Stimulated activated CD8-positive, alpha-beta memory T cell treated with anti-CD3 and anti-CD28 coated beads, Interleukin-12 subunit alpha, Interleukin-12 subunit beta, amount 100 ng/mL, for 24 hours (primary cell): ENCODE data around the gene MDM2.
"Not testable (repeated sequence)": the region's sequence is repeated elsewhere in the genome, so short reads cannot be mapped to it uniquely, and the experiment has no call there.

Experiments used
- DNase-seq: peaks from one replicate; pipeline ENCODE4 v3.0.0-alpha.2; 2020; ENCODE audit errors: extremely low read depth

MDM2 gene

DNA sequence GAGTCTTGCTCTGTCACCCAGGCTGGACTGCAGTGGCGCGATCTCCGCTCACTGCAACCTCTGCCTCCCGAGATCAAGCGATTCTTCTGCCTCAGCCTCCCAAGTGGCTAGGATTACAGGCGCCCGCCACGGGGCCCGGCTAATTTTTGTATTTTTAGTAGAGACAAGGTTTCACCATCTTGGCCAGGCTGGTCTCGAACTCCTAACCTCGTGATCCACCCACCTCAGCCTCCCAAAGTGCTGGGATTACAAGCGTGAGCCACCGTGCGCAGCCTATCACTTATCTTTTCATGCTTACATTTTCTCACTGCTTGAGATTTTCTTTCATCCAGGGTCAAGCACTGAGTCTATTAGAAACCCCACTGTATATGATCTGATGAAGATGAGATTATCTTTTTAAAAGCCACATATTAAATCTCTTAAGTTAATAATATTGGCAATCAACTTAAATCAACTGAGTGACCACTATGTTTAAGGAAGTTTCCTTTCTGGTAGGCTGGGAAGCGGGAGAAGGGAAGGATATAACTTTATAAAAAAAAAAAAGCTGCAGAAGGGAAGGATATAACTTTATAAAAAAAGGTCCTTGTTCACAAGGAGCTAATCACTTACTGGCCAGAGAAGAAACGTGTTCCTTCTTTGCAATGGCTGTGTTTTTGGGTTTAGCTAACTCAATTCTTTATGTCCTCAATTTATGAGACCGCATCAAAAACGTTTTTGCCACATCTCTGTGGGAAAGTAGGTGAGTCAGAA is 1.3 kb upstream of the MDM2 start:
- no peak for DNase-seq

DNA sequence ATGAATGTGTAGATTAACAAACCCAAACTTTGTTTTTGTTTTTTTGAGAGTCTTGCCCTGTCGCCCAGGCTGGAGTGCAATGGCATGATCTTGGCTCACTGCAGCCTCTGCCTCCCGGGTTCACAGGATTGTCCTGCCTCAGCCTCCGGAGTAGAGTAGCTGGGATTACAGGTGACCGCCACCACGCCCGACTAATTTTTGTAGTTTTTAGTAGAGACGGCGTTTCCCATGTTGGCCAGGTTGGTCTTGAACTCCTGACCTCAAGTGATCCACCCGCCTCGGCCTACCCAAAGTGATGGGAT is 752 bp upstream of the MDM2 start:
- not testable (repeated sequence) for DNase-seq

DNA sequence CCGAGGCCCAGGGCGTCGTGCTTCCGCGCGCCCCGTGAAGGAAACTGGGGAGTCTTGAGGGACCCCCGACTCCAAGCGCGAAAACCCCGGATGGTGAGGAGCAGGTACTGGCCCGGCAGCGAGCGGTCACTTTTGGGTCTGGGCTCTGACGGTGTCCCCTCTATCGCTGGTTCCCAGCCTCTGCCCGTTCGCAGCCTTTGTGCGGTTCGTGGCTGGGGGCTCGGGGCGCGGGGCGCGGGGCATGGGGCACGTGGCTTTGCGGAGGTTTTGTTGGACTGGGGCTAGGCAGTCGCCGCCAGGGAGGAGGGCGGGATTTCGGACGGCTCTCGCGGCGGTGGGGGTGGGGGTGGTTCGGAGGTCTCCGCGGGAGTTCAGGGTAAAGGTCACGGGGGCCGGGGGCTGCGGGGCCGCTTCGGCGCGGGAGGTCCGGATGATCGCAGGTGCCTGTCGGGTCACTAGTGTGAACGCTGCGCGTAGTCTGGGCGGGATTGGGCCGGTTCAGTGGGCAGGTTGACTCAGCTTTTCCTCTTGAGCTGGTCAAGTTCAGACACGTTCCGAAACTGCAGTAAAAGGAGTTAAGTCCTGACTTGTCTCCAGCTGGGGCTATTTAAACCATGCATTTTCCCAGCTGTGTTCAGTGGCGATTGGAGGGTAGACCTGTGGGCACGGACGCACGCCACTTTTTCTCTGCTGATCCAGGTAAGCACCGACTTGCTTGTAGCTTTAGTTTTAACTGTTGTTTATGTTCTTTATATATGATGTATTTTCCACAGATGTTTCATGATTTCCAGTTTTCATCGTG is 612 bp downstream of the MDM2 start:
- no peak for DNase-seq

DNA sequence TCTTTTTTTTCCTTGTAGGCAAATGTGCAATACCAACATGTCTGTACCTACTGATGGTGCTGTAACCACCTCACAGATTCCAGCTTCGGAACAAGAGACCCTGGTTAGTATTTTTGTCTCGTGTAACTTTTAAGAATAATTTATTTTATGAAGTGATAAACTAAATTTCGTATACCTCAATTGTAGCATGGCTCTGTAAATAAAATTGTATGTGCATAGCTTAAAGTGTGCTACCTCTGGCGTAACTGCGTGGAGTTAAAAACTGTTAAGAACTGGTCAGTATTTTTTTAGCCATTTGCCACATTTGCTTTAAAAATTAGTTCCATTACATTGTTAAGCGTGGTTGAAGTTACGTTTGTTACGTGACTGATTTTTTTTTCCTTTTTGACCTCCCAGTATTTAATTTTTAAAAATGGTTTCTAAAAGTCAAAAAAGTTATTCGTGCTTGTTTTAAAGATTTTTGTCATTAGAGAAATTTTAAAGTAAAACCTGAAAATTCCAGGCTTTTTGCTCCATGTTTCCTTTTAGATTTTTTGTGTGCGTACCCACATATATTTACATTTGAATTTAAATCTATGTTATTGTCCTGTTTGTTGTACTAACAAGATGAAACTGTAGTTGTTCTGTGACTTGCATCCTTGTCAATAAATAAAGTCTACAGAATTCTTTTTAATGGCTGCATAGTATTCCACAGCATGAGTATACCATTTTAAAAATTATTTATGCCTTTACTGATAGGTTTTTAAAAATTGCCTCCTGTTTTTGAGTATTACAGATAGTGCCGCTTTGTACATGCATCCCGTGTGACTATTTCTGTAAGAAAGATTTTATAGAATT is 1.4 kb downstream of the MDM2 start:
- no peak for DNase-seq

DNA sequence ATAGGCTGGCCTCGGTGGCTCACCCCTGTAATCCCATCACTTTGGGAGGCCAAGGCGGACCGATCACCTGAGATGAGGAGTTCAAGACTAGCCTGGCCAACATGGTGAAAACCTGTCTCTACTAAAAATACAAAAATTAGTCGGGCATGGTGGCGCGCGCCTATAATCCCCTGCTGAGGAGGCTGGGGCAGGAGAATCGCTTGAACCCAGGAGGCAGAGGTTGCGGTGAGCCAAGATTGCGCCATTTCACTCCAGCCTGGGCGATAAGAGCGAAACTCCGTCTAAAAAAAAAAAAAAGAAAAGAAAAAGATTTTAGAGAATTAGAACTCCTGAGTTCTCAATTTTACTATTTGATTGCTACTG is 2.0 kb downstream of the MDM2 start:
- DNase-seq = not testable (repeated sequence)

DNA sequence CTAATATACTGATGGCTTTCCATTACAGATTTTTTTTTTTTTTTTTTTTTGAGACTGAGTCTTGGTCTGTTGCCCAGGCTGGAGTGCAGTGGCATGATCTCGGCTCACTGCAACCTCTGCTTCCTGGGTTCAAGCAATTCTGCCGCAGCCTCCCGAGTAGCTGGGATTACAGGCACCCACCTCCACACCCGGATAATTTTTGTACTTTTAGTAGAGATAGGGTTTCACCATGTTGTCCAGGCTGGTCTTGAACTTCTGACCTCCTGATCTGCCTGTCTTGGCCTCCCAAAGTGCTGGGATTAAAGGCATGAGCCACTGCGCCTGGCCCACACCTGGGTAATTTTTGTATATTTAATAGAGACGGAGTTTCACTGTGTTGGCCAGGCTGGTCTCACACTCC is 3.6 kb downstream of the MDM2 start:
- DNase-seq = not testable (repeated sequence)

DNA sequence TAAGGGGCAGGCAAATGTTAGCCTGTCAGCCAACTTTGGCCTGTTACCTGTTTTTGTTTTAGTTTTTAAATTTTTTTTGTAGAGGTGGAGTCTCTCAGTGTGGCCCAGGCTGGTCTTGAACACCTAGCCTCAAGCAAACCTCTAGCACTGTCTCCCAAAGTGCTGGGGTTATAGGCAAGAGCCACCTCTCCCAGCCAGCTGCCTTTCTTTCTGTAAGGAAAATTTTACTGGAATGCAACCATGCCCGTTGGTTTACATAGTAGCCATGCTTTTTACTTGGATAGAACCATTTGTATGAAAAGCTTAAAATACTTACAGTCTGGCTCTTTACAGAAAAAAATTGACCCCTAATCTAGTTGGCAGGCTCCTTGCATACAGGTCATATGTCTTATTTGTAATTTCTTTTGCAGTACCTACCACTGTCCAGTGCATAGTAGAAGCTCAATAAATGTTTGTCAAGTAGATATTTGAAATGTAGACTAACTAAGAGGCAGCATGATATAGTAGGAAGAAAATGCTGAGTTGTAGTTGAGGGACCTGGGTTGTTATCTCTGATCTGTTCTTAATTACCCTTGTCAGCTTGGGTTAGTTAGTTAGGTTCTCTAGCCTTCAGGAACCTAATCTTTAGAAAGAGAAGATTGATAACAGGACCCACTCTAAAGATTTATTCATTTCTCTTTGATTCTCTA is 4.7 kb downstream of the MDM2 start:
- no peak for DNase-seq

DNA sequence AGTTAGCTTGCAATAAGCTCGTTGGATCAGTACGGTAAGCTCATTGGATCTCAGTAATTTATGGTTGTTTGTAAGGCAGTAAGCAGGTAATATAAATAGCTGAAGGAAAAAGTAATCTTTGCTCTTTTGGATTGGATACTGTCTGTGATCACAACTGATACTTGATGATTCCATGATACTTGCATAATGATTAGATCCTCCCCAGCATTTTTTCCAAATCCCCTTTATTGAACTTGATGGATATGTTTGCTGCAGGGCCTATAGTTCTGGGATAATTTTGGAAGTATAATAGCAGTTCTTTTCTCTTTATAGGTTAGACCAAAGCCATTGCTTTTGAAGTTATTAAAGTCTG is 5.2 kb downstream of the MDM2 start:
- no peak for DNase-seq

DNA sequence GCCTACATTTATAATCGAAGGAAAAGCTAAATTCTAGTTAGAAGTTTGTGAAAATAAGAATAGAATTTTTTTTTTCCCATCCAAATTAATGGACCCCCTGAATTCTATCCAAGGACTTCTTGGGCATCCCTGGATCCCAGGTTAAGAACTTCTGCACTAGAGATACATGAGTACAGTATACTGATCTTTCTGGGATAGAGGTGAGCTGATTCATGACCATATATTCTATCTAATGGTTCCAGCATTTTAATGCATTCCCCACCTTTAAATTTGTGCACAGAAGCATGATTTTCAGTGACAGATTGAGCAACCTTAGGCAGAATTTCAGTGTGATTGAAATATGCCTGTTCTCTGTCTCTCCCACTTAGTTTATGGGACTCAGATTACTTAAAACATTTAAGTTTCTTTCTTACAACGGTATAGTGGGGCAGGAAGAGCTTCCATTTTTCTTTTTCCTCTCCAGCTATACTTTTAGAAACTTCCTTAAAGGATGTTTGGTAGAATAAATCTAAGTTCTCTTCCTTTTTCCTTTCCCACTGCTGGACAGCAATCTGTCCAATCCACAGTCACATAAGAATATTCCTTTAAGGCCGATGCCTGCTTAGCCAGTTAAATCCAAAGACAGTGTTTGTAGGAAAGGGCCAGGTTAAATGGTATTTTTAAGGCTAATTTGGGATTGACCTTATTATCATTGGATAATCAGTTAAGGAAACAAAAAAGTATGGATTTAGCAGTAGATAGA is 6.7 kb downstream of the MDM2 start:
- DNase-seq = no peak

DNA sequence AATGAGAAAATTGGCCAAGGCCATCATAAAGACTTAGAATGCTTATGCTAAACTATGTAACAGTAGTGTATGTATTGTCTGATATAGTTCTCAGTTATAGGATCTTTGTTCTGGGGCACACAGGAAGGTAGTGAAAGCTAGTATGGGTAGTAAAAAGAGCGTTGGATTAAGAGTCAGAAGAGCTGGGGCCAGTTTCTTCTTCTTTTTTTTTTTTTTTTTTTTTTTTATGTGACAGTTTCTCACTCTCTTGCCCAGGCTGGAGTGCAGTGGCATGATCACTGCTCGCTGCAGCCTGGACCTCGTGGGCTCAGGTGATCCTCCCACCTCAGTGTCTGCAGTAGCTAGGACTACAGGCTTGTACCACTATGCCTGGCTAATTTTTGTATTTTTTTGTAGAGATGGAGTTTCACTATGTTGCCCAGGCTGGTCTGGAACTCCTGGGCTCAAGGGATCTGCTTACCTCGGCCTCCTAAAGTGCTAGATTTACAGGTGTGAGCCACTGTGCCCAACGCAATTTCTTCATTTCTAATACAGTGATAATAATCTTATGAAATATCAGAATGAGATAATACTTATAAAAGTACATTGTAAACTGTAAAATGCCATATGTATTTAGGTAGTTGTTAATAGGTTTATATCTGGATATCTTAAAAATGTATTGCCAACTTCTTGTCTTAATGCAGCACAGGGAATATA is 7.4 kb downstream of the MDM2 start:
- DNase-seq = no peak

DNA sequence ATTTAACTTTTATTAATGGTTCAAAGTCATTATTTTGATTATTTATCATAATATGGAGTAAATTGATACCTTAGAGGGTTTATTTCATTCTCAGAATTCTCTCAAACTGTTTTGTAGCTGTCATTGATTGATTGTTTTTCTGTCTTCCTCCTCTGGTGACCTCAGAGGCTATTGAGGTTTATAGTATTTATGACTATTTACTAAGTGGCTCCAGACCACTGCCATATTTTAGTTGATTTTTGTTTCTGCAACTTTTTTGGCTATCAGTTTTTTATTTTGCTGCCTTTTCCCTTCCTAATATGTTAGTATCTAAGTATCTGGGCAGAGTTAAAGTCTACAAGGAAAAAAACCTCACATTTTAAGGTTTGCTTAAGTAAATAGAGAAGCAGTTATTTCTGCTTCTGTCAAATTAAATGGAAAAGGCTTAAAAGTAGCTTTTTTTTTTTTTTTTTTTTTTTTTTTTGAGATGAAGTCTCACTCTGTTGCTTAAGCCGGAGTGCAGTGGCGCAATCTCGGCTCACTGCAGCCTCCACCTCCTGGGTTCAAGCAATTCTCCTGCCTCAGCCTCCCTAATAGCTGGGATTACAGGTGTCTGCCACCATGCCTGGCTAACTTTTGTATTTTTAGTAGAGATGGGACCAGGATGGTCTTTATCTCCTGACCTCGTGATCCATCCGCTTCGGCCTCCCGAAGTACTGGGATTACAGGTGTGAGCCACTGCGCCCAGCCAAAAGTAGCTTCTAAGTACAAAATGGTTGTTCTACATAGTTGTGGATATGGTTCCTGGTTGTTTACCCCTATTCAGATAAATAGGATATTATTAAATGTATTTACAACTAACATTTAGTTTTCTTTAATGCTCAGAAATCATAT is 8.2 kb downstream of the MDM2 start:
- DNase-seq = no peak

DNA sequence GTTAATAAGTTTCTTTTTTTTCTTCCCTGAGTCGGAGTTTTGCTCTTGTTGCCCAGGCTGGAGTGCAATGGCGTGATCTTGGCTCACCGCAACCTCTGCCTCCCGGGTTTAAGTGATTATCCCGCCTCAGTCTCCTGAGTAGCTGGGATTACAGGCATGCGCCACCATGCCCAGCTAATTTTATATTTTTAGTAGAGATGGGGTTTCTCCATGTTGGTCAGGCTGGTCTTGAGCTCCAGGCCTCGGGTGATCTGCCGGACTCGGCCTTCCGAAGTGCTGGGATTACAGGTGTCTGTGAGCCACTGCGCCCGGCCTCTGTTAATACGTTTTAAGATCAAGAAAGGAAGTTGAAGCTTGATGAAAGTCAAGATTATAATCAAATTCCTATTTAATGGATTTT is 11.5 kb downstream of the MDM2 start:
- not testable (repeated sequence) for DNase-seq

DNA sequence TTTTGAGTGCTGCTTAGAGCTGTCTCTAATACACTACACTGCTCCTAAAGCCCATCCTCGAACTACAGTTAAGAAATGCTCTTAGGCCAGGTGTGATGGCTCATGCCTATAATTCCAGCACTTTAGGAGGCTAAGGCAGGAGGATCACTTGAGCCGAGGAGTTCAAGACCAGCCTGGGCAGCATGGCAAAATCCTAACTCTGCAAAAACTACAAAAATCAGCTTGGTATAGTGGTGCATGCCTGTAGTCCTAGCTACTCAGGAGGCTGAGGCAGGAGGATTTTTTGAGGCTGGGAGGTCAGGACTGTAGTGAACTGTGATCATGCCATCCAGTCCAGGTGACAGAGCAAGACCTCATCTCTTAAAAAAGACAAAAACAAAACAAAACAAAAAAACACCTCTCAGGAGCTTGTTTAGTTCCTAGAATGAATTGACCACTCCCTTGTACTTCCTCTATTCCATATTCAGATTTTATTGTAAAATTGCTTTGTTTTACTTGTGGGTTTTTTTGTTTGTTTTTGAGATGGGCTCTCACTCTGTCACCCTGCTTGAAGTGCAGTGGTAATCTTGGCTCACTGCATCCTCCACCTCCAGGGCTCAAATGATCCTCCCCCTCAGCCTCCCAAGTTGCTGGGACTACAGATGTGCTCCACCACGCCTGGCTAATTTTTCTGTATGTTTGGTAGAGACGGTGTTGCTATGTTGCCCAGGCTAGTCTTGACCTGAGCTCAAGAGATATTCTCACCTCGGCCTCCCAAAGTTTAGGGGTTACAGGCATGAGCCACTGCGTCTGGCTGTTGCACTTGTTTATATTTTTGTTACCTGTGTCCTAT is 13.6 kb downstream of the MDM2 start:
- no peak for DNase-seq

DNA sequence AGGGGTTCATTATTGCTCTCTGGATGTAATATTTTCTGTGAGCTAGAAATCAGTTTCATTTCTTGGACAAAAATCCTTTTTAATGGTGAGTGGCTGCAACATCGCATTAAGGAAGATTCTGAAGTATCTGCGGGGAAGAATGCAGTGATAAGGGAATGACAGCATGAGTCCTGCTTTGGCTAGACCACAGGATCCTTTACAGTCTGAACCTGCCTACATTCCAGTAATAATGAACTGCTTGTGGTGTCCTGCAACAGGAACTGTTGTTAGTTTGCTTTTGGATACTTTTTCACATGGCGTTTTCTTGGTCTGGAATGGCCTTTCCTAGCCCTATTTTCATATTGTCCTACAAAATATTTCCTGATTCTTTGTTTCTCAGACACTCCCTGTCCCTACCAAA is 15.7 kb downstream of the MDM2 start:
- no peak for DNase-seq

DNA sequence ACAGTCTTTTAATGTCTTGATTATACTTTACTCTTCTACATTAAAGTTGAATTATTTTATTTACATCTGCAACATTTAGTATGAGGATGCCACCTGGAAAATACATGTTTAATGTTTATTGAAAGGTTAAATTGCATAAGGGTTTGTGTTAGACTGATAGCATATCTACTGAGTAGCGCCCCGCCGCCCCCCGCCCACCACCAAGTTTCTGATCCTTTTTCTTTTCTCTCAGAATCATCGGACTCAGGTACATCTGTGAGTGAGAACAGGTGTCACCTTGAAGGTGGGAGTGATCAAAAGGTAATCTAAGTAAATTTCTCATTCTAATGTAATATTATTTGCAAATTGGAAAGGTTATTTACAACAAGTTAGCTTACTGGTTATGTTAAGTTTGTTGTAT is 16.2 kb downstream of the MDM2 start:
- DNase-seq = no peak

DNA sequence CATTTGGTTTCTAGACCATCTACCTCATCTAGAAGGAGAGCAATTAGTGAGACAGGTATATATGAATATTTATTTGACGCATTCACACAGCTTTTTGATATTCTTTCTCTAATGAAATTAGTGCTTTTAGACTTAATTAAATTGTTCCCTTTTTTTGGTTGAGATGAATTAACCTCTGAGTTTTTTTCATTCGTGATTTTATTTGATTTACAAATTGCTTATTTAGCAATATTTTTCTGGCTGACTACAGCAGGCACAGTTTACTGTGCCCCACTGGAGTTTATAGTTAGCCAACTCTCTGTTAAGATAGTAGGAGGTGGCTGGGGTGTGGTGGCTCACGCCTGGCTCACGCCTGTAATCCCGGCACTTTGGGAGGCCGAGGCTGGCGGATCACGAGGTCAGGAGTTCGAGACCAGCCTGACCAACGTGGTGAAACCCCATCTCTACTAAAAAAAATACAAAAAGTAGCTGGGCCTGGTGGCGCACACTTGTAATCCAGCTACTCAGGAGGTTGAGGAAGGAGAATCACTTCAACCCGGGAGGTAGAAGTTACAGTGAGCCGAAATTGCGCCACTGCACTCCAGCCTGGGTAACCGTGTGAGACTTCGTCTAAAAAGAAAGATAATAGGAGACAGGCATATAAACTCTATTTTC is 16.7 kb downstream of the MDM2 start:
- no peak for DNase-seq

DNA sequence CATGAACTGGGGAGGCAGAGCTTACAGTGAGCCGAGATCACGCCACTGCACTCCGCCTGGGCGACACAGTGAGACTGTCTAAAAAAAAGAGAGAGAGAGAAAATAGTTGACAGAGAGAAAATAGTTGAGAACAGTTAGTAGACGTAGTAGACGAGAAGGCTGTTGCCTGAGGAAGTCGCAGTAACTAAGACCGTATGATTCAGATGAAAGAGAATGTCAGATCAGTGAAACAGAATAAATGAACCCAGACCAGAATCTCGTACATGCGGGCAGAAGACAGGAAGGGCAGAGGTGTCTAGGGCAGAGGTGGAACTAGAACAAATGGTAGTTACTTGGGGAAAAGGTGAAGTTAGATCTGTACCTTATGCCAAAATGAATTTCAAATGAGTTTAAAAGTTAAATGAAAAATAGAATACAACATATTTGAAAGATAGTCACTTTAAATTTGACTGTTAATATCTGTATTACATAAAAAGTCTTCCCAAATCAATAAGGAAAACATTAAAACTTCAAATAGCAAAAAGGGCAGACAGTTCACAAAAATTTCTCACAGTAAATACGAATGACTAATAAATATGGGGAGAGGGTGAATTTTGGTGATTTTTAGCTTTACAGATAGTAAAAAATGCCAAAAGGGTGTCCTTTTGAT is 17.7 kb downstream of the MDM2 start:
- no peak for DNase-seq
